ENCODE results near the gene MRPS23. TPM values are rescaled to one million over a fixed set of nuclear protein-coding genes. Genes with fewer than 3 reads are reported as not detected.

MRPS23 gene
- total and polyA plus RNA-seq, 2 of the 13 experiments (the other 11 are each of a cell fraction or from before 2014, with no cell fraction given) = 63.2 to 181 TPM

DNA sequence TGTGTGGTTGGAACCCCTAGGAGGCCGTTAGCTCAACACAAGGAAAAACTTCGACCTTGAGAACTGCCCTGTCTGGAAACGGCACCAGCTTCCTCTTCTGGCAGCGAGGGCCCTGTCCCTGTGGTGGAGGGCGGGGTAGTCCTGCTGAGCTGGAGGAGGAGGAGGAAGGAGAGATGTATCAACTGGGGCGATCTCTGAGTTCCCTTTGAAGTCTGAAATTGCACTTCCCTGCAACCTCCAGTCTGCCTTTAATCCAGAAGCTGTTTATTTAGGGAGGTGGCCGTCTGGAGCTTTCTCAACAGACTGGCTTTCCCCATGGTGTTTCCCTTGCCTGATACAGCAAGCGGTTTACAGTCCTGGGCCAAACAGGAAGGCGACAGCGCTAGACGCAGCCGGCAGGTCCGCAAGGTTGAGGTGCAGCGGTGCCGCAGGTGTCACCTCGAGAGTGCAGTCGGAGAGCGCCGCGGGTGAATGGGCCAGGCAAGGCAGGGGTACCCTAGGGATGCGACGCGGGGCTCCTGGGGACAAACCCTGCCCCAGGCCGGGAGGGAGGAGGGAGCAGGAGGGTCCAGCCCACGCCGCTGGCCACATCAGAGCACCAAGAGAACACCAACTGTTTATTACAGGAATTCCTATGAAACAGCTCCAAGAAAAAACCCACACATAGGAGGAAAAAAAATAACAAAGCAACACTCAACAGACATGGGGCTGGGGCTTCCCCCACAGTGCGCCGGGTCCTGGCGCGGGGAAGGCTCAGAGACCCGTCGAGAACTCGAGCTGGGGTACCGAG lies 11.4 kb upstream of the MRPS23 start (continued):
- TF ChIP-seq, protein P1, sequence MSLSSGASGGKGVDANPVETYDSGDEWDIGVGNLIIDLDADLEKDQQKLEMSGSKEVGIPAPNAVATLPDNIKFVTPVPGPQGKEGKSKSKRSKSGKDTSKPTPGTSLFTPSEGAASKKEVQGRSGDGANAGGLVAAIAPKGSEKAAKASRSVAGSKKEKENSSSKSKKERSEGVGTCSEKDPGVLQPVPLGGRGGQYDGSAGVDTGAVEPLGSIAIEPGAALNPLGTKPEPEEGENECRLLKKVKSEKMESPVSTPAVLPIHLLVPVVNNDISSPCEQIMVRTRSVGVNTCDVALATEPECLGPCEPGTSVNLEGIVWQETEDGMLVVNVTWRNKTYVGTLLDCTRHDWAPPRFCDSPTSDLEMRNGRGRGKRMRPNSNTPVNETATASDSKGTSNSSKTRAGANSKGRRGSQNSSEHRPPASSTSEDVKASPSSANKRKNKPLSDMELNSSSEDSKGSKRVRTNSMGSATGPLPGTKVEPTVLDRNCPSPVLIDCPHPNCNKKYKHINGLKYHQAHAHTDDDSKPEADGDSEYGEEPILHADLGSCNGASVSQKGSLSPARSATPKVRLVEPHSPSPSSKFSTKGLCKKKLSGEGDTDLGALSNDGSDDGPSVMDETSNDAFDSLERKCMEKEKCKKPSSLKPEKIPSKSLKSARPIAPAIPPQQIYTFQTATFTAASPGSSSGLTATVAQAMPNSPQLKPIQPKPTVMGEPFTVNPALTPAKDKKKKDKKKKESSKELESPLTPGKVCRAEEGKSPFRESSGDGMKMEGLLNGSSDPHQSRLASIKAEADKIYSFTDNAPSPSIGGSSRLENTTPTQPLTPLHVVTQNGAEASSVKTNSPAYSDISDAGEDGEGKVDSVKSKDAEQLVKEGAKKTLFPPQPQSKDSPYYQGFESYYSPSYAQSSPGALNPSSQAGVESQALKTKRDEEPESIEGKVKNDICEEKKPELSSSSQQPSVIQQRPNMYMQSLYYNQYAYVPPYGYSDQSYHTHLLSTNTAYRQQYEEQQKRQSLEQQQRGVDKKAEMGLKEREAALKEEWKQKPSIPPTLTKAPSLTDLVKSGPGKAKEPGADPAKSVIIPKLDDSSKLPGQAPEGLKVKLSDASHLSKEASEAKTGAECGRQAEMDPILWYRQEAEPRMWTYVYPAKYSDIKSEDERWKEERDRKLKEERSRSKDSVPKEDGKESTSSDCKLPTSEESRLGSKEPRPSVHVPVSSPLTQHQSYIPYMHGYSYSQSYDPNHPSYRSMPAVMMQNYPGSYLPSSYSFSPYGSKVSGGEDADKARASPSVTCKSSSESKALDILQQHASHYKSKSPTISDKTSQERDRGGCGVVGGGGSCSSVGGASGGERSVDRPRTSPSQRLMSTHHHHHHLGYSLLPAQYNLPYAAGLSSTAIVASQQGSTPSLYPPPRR (CRISPR knock-in tag; IDR thresholded peaks at IDR 0.05; ENCODE audit: borderline replicate concordance) = peak; percentile 89
- TF ChIP-seq MXD4 (CRISPR knock-in tag; IDR thresholded peaks at IDR 0.05) = 0 out of 2 replicates have a peak, but pooled peaks have one; percentile 17
- TF ChIP-seq ZNF549 (CRISPR knock-in tag; IDR thresholded peaks at IDR 0.05) = no peak
- TF ChIP-seq GLI4 (CRISPR knock-in tag; IDR thresholded peaks at IDR 0.05; ENCODE audit: borderline replicate concordance) = no peak
- no peak for TF ChIP-seq ZNF83 (CRISPR knock-in tag; IDR thresholded peaks at IDR 0.05; ENCODE audit: borderline replicate concordance)
- no peak for TF ChIP-seq ZBTB1 (CRISPR knock-in tag; IDR thresholded peaks at IDR 0.05; ENCODE audit: borderline replicate concordance)
- no peak for TF ChIP-seq SRSF9 (IDR thresholded peaks at IDR 0.05; ENCODE audit: borderline replicate concordance, insufficient read depth, low read depth, low read length, poor library complexity, severe bottlenecking)
- TF ChIP-seq PHF21A (CRISPR knock-in tag; IDR thresholded peaks at IDR 0.05) = peak; percentile 29; the same call in 1 of the 2 replicates
- peak; percentile 73; the same call in 1 of the 2 replicates for TF ChIP-seq ZNF768 (CRISPR knock-in tag; IDR thresholded peaks at IDR 0.05)
- TF ChIP-seq FOXK2 (IDR thresholded peaks at IDR 0.05) = no peak
- TF ChIP-seq ZNF772 (CRISPR knock-in tag; IDR thresholded peaks at IDR 0.05) = no peak
- TF ChIP-seq MAFK (conservative IDR thresholded peaks at IDR 0.05 in 1 of 2, IDR thresholded peaks at IDR 0.05 in 1 of 2; ENCODE audit: low read length in 2 of 2) = no peak
- peak; percentile 76 for TF ChIP-seq ZNF605 (CRISPR knock-in tag; IDR thresholded peaks at IDR 0.05)
- peak; percentile 47; the same call in 1 of the 2 replicates for TF ChIP-seq GABPB1 (CRISPR knock-in tag; IDR thresholded peaks at IDR 0.05)
- TF ChIP-seq, protein P2, sequence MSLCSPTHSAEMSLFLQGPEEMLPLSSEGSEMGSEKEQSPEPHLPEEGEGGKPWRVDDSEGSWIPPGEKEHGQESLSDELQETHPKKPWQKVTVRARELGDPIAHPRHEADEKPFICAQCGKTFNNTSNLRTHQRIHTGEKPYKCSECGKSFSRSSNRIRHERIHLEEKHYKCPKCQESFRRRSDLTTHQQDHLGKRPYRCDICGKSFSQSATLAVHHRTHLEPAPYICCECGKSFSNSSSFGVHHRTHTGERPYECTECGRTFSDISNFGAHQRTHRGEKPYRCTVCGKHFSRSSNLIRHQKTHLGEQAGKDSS (CRISPR knock-in tag; IDR thresholded peaks at IDR 0.05; ENCODE audit: borderline replicate concordance, low read depth) = no peak
- TF ChIP-seq CHCHD3 (CRISPR knock-in tag; IDR thresholded peaks at IDR 0.05) = no peak
- TF ChIP-seq, protein P3, sequence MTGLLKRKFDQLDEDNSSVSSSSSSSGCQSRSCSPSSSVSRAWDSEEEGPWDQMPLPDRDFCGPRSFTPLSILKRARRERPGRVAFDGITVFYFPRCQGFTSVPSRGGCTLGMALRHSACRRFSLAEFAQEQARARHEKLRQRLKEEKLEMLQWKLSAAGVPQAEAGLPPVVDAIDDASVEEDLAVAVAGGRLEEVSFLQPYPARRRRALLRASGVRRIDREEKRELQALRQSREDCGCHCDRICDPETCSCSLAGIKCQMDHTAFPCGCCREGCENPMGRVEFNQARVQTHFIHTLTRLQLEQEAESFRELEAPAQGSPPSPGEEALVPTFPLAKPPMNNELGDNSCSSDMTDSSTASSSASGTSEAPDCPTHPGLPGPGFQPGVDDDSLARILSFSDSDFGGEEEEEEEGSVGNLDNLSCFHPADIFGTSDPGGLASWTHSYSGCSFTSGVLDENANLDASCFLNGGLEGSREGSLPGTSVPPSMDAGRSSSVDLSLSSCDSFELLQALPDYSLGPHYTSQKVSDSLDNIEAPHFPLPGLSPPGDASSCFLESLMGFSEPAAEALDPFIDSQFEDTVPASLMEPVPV (CRISPR knock-in tag; IDR thresholded peaks at IDR 0.05) = 0 out of 2 replicates have a peak, but pooled peaks have one; percentile 45
- TF ChIP-seq, protein P4, sequence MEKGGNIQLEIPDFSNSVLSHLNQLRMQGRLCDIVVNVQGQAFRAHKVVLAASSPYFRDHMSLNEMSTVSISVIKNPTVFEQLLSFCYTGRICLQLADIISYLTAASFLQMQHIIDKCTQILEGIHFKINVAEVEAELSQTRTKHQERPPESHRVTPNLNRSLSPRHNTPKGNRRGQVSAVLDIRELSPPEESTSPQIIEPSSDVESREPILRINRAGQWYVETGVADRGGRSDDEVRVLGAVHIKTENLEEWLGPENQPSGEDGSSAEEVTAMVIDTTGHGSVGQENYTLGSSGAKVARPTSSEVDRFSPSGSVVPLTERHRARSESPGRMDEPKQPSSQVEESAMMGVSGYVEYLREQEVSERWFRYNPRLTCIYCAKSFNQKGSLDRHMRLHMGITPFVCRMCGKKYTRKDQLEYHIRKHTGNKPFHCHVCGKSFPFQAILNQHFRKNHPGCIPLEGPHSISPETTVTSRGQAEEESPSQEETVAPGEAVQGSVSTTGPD (CRISPR knock-in tag; IDR thresholded peaks at IDR 0.05) = peak; percentile 69; the same call in 1 of the 2 replicates
- TF ChIP-seq, protein P5, sequence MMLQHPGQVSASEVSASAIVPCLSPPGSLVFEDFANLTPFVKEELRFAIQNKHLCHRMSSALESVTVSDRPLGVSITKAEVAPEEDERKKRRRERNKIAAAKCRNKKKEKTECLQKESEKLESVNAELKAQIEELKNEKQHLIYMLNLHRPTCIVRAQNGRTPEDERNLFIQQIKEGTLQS (CRISPR knock-in tag; IDR thresholded peaks at IDR 0.05) = peak; percentile 26; the same call in 1 of the 2 replicates
- no peak for TF ChIP-seq BRCA1 (CRISPR knock-in tag; IDR thresholded peaks at IDR 0.05)

Data from HepG2 (cell line).